ENCODE results near the gene TSEN54.

- TF ChIP-seq TAF1 (IDR thresholded peaks at IDR 0.05; ENCODE audit: borderline replicate concordance, insufficient read depth, low read length): no peak
- no peak for TF ChIP-seq FOXP2 (optimal IDR thresholded peaks at IDR 0.05; ENCODE audit: borderline replicate concordance, extremely low read depth, extremely low read length, insufficient read depth)
These were observed 42.6 kb downstream of the TSEN54 start for GRCh38 chr17:75558666-75559530.

Measured in PFSK-1 (cell line).